GM23338 (cell line): ENCODE measurements around the gene TNPO3. TPM values are rescaled to one million over a fixed set of nuclear protein-coding genes. Genes with fewer than 3 reads are reported as not detected.
"Not testable (repeated sequence)": the region's sequence is repeated elsewhere in the genome, so short reads cannot be mapped to it uniquely, and the experiment has no call there.

Experiments
- ATAC-seq: fragments of 200-7000 bp; cut with Tn5 transposase; 3 replicates; pipeline ENCODE4 v1.9.1; 2020
- DNase-seq: peaks from one replicate; pipeline ENCODE4 v3.0.0-alpha.2; 2015; ENCODE audit warnings: low spot score
- H2AFZ ChIP-seq: fragments of 200-600 bp; sonication (generic); 2 replicates; pipeline ENCODE4 v1.8.0; 2016; ENCODE audit warnings: antibody characterized with exemption, mild to moderate bottlenecking, moderate library complexity
- H3F3A ChIP-seq: fragments of 200-600 bp; sonication (generic); replicated peaks from 2 replicates; pipeline ENCODE4 v1.8.0; 2017; ENCODE audit warnings: antibody characterized with exemption, mixed run types, low read depth
- H3K27ac ChIP-seq: fragments of 200-600 bp; sonication (generic); 2 replicates; pipeline ENCODE4 v1.6.1; 2016; ENCODE audit warnings: low read depth
- H3K27me3 ChIP-seq: fragments of 200-600 bp; sonication (generic); 2 replicates; pipeline ENCODE4 v1.8.0; 2016; ENCODE audit warnings: mild to moderate bottlenecking, mixed run types, moderate library complexity; ENCODE audit not compliant: insufficient read depth
- H3K36me3 ChIP-seq: fragments of 200-600 bp; sonication (generic); 2 replicates; pipeline ENCODE4 v1.8.0; 2016; ENCODE audit warnings: mild to moderate bottlenecking; ENCODE audit not compliant: insufficient read depth
- H3K4me1 ChIP-seq: fragments of 200-600 bp; sonication (generic); 2 replicates; pipeline ENCODE4 v1.8.0; 2016; ENCODE audit warnings: mild to moderate bottlenecking, moderate library complexity; ENCODE audit not compliant: insufficient read depth
- H3K4me2 ChIP-seq: fragments of 200-600 bp; sonication (generic); 2 replicates; pipeline ENCODE4 v1.7.1; 2017; ENCODE audit warnings: mixed run types
- H3K4me3 ChIP-seq: fragments of 200-600 bp; sonication (generic); 2 replicates; pipeline ENCODE4 v1.6.1; 2016; ENCODE audit warnings: mixed run types
- H3K79me2 ChIP-seq: fragments of 200-600 bp; sonication (generic); replicated peaks from 2 replicates; pipeline ENCODE4 v1.8.0; 2017; ENCODE audit warnings: mild to moderate bottlenecking; ENCODE audit not compliant: insufficient read depth
- H3K9me2 ChIP-seq: fragments of 200-600 bp; sonication (generic); 2 replicates; pipeline ENCODE4 v1.8.0; 2017; ENCODE audit not compliant: insufficient read depth
- H4K20me1 ChIP-seq: fragments of 200-600 bp; sonication (generic); replicated peaks from 2 replicates; pipeline ENCODE4 v1.8.0; 2017; ENCODE audit warnings: mild to moderate bottlenecking; ENCODE audit not compliant: insufficient read depth
- H3K27ac Mint-ChIP-seq: 2 replicates; pipeline ENCODE4 v1.8.0; 2020; ENCODE audit warnings: inconsistent platforms, mild to moderate bottlenecking, moderate library complexity, mixed read lengths
- H3K27me3 Mint-ChIP-seq: 3 replicates; pipeline ENCODE4 v1.8.0; 2022; ENCODE audit warnings: low read depth, mild to moderate bottlenecking, moderate library complexity, mixed read lengths, inconsistent platforms; ENCODE audit not compliant: insufficient read depth, poor library complexity
- H3K36me3 Mint-ChIP-seq: 3 replicates; pipeline ENCODE4 v1.8.0; 2021; ENCODE audit warnings: low read depth, mild to moderate bottlenecking, inconsistent platforms, moderate library complexity, mixed read lengths
- H3K4me1 Mint-ChIP-seq: 3 replicates; pipeline ENCODE4 v1.8.0; 2020; ENCODE audit warnings: mild to moderate bottlenecking, inconsistent platforms, mixed read lengths
- H3K4me3 Mint-ChIP-seq: 3 replicates; pipeline ENCODE4 v1.8.0; 2021; ENCODE audit warnings: moderate library complexity, mild to moderate bottlenecking, inconsistent platforms, mixed read lengths
- H3K9me3 Mint-ChIP-seq: 3 replicates; pipeline ENCODE4 v1.8.0; 2020; ENCODE audit warnings: moderate library complexity, mild to moderate bottlenecking, inconsistent platforms, mixed read lengths
- CREB1 ChIP-seq: fragments of 250-450 bp; sonication (Bioruptor Pico); IDR thresholded peaks from 2 replicates; pipeline ENCODE4 v1.5.0; 2020; ENCODE audit warnings: low read depth, mild to moderate bottlenecking, moderate library complexity
- ETS1 ChIP-seq: IDR thresholded peaks from 2 replicates; pipeline ENCODE4 v1.6.1; 2016; ENCODE audit warnings: antibody characterized with exemption
- JUNB ChIP-seq: IDR thresholded peaks from one replicate; pipeline ENCODE4 v1.6.1; 2016; ENCODE audit warnings: antibody characterized with exemption; ENCODE audit not compliant: unreplicated experiment
- NANOG ChIP-seq: IDR thresholded peaks from 2 replicates; pipeline ENCODE4 v1.6.1; 2016; ENCODE audit warnings: antibody characterized with exemption, borderline replicate concordance
- ZNF462 ChIP-seq: fragments of 250-450 bp; sonication (Bioruptor Pico); IDR thresholded peaks from 2 replicates; pipeline ENCODE4 v1.5.0; 2020; ENCODE audit warnings: mild to moderate bottlenecking, moderate library complexity
- polyA plus RNA-seq: library from polyadenylated mRNA; unstranded; fragments of >200 nt; fragmentation: Nextera tagmentation; extraction: Ambion mirVana; gene quantifications from 2 replicates; pipeline ENCODE4 v1.2.1, GENCODE V29; 2016
- total RNA-seq: library from RNA; depleted of rRNA; stranded (reverse); fragments of >200 nt; shearing (Covaris generic); gene quantifications from 2 replicates; pipeline ENCODE4 v1.2.3, GENCODE V29; 2014

The TNPO3 gene
- total and polyA plus RNA-seq, 2 experiments from 2014 or later, result 38.2 to 127 TPM

- TF ChIP-seq ZNF462 (CRISPR knock-in tag) (no peak), ETS1 (no peak), JUNB (no peak), CREB1 (no peak), NANOG (no peak)
Measured at GRCh38 chr7:129041142-129042085, 13.5 kb downstream of the TNPO3 start (continued).

- Histone ChIP-seq H3K4me1 (peaks cover 33% of the 10 kb centered on the region), H3K79me2 (peaks cover 99% of the 10 kb centered on the region), H4K20me1 (peaks cover 54% of the 10 kb centered on the region)
- not testable (repeated sequence) for H3K27me3 Mint-ChIP-seq, H3K4me3 Mint-ChIP-seq, H3K9me3 Mint-ChIP-seq, H3K4me2 ChIP-seq, H3K27ac ChIP-seq, ATAC-seq, H3K36me3 ChIP-seq, H3K9me2 ChIP-seq, H3K27ac Mint-ChIP-seq, H2AFZ ChIP-seq, DNase-seq, H3K27me3 ChIP-seq, H3K4me3 ChIP-seq, H3F3A ChIP-seq
- H3K36me3 Mint-ChIP-seq, result peaks cover 48% of the 10 kb centered on the region
- H3K4me1 Mint-ChIP-seq, result peaks cover 31% of the 10 kb centered on the region
Measured at GRCh38 chr7:129038468-129038867, 16.4 kb downstream of the TNPO3 start.
